AG09309 (cell line): ENCODE data around the gene REST.
"Not testable (repeated sequence)": the region's sequence is repeated elsewhere in the genome, so short reads cannot be mapped to it uniquely, and the experiment has no call there.

ENCODE experiments used
- DNase-seq: peaks from one replicate; pipeline ENCODE4 v3.0.0-alpha.2; 2010; ENCODE audit warnings: low read depth
- H3K4me3 ChIP-seq: 2 replicates; pipeline ENCODE4 v1.5.1; 2011; ENCODE audit warnings: mild to moderate bottlenecking, low read depth, low read length, moderate library complexity; ENCODE audit not compliant: control insufficient read depth
- TF ChIP-seq, protein P1 (sequence below): IDR thresholded peaks from 2 replicates; pipeline ENCODE4 v1.5.1; 2011; ENCODE audit warnings: mild to moderate bottlenecking, low read depth, low read length, inconsistent platforms; ENCODE audit not compliant: insufficient read depth, control insufficient read depth; ENCODE audit errors: missing control alignments

Gene REST

GRCh38 chr4:56937262-56937661, 29.6 kb downstream of the REST start:
- TF ChIP-seq, protein P1, sequence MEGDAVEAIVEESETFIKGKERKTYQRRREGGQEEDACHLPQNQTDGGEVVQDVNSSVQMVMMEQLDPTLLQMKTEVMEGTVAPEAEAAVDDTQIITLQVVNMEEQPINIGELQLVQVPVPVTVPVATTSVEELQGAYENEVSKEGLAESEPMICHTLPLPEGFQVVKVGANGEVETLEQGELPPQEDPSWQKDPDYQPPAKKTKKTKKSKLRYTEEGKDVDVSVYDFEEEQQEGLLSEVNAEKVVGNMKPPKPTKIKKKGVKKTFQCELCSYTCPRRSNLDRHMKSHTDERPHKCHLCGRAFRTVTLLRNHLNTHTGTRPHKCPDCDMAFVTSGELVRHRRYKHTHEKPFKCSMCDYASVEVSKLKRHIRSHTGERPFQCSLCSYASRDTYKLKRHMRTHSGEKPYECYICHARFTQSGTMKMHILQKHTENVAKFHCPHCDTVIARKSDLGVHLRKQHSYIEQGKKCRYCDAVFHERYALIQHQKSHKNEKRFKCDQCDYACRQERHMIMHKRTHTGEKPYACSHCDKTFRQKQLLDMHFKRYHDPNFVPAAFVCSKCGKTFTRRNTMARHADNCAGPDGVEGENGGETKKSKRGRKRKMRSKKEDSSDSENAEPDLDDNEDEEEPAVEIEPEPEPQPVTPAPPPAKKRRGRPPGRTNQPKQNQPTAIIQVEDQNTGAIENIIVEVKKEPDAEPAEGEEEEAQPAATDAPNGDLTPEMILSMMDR: no peak
- DNase-seq: peak; percentile 55
- H3K4me3 ChIP-seq: no peak overlapping the region

GRCh38 chr4:56939826-56940225, 32.1 kb downstream of the REST start:
- H3K4me3 ChIP-seq, DNase-seq: not testable (repeated sequence)

- DNase-seq: no peak
- TF ChIP-seq, protein P1: no peak
- no peak overlapping the region for H3K4me3 ChIP-seq
Observed at GRCh38 chr4:56940403-56940802, 32.7 kb downstream of the REST start.

- DNase-seq: no peak
- no peak overlapping the region for H3K4me3 ChIP-seq
- TF ChIP-seq, protein P1: no peak
Observed at GRCh38 chr4:56940971-56941370, 33.3 kb downstream of the REST start.

DNA sequence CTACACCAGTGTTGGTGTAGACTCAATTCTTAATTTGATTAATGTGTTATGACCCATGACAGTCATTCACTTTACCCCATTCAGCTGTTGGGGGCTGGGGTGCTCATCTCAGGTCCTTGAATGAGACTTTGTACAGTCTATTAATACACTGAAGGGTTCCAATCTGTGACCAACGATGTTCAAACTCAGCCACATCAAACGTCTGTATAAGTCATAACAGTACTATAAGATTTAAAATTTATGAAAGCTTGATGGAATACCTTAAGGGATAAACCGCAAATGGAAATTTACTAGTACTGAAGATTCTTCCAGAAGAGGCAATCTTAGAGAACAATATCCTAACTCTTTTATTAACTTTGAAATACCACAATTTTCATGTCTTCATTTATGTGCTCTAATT, 33.7 kb downstream of the REST start:
- TF ChIP-seq, protein P1: no peak

DNA sequence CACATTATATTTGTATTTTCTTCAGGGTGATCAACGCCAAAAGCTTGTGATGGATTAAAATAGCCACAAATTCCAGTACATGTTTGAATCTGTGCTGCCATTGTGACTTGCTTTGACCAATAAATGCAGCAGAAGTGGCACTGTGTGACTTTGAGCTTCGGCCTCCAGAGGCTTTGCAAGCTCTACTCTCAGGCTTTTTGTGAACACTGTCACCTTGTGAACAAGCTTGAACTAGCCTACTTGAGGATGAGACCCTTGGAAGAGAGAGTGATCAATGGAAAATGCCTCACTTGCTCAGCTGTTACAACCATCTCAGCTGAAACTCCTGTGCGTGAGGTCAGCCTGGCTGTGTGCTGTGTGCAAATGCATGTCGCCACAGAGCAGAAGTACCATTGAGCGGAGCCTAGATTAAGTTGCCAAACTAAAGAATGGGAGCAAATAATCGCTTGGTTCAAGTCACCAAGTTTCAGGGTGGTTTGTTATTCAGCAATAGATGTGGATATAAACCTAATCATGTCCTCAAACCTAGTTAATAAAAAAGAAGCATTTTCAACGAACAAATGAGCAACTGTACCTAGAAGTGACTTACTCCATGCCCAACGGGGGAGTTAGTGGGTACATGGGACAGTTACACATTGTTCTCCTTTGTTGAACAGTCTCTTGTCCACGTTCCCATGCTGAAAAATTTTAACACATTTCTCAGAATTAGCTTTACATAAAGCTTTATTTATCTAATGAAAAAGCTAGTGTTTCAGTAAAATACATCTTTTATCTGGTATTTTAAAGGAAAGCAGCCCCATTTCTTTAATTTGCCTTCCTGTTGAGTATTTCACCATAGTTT, 46.2 kb downstream of the REST start:
- TF ChIP-seq, protein P1: no peak
- no peak overlapping the region for H3K4me3 ChIP-seq
- DNase-seq: no peak

More for the DNA sequence above, 33.7 kb downstream of the REST start:
- H3K4me3 ChIP-seq: no peak overlapping the region
- DNase-seq: no peak

GRCh38 chr4:56958111-56958517, 50.4 kb downstream of the REST start:
- TF ChIP-seq, protein P1: no peak
- peak; percentile 94 for DNase-seq
- H3K4me3 ChIP-seq: no peak overlapping the region; the same call in 1 of the 2 replicates
